GM11168 (cell line): ENCODE results near the gene GPR22.

Experiments
- in situ Hi-C: fragments of 300-500 bp; cut with MboI; formaldehyde crosslinking; loops from one replicate; pipeline ENCODE4 v1.12.0; 2022; ENCODE audit warnings: low sequenced_read_pairs; ENCODE audit not compliant: unreplicated experiment

Gene GPR22

DNA sequence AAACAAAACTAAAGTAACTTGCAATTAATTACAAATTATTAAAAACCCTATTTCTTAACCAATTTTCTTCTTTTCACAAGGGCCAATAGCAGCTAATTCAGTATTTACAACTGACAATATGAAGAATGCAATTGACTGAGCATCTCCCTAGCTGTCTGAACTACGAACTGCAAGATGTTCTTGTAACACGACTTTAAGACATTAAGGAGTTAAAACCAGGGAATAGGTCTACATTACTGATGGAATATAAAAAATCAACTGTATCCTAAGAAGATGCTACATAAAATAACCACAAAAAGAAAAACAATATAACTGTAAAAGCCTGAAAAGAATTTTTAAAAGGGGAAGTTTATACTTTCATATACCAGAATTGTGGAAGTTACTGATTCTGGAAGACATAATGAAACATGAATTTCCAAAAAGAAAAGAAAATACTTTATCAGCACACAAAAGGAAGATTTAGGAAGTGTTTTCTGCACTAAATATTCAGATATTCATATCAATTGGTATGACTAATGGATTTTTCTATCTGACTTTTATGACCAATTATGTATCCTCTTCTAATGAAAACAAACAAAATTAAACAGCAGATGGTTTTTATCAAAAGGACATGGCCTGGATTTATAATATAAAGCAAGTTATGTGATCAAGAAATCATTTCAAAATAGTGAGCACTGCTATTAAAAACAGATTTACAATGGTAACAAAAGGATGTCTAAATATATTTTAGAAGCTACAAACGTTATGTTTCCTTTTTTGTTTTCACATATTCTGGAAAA is 1.6 kb downstream of the GPR22 start:
- in situ Hi-C loops: loop anchor here (25.0 kb wide), 1 partner anchor 391 kb away; no protein-coding TSS in a partner anchor

DNA sequence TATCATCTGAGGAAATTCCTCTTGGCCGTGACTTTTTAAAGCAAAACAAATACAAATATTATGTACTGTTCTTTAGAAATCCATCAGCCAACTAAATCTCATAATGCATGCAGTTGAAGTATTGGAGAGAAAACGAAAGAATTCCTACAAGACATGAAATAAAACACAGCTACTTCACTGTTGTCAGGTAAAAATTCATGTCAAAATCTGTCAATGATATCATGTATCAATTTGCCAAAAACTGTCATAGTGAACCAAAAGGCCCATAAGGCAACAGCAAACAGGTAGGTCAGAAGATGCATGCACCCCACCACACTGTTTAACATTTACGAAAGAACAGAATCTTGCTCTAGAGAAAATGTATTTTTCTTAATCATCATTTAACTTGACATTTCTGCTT is 2.3 kb downstream of the GPR22 start:
- in situ Hi-C loops: loop anchor here (25.0 kb wide), 1 partner anchor 390 kb away; no protein-coding TSS in a partner anchor

DNA sequence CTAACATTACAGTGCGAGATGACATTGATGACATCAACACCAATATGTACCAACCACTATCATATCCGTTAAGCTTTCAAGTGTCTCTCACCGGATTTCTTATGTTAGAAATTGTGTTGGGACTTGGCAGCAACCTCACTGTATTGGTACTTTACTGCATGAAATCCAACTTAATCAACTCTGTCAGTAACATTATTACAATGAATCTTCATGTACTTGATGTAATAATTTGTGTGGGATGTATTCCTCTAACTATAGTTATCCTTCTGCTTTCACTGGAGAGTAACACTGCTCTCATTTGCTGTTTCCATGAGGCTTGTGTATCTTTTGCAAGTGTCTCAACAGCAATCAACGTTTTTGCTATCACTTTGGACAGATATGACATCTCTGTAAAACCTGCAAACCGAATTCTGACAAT is 4.3 kb downstream of the GPR22 start:
- in situ Hi-C loops: loop anchor here (25.0 kb wide), 1 partner anchor 388 kb away; no protein-coding TSS in a partner anchor

GRCh38 chr7:107479303-107479702 is 9.4 kb downstream of the GPR22 start:
- in situ Hi-C loops: no loop called here

DNA sequence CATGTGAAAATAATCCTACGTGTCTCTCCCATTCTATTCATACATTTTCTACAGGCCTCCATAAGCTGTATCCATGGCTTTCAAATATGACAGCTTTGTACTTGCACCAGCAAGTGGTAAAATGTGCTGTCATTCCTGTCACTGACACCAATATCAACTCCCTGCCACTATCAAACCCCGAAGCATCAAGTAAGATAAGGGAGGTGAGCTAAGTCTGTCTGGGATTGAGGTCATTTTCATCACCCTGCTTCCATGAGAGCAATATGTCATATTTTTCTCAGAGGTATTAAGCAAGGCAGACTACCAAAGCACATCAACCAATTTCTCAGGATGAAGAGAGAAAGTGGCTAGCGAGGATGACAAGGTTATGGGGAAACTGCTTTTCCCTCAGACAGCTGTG is 11.1 kb downstream of the GPR22 start:
- in situ Hi-C loops: no loop called here

- in situ Hi-C loops: no loop called here
Observed at GRCh38 chr7:107482571-107482970, 12.7 kb downstream of the GPR22 start.

- in situ Hi-C loops: no loop called here
Observed at GRCh38 chr7:107486041-107486440, 16.2 kb downstream of the GPR22 start.

- in situ Hi-C loops: no loop called here
Observed at GRCh38 chr7:107492875-107493274, 23.0 kb downstream of the GPR22 start.

GRCh38 chr7:107494315-107494751 is 24.5 kb downstream of the GPR22 start:
- in situ Hi-C loops: no loop called here

DNA sequence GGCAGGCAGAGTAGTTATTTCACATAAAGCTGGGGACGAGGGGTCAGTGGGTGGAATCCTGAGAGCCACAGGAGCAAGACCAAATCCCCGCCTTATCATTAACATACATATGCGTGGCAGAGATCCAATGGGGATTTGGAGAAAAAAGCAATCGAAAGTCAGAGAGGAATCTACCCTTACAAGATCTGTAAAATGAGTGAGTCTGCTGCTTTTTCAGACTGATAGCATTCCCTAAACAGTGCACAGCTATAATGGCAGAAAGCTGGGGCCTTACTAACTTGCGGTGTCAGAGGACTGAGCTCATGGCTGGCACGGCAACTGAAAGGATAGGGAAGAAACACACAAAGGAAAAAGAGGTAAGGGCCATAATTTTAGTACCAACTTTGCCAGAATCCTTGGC is 25.0 kb downstream of the GPR22 start:
- in situ Hi-C loops: no loop called here

DNA sequence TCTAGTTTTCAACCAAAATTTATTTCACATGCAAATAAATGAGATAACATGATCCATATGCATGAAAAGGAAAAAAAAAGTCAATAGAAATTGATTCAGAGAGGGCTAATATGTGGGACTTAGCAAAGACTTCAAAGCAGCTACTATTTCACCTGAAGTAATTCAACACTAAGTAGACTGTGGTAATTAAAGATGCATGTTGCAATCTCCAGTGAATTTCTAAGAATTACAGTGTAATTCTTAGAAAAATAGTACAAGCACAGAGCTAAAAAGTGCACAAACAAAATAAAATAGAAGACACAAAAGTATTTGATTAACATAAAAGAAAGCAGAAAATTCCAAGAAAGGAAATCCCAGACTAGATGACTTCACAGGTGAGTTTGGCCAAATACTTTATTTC is 25.7 kb downstream of the GPR22 start:
- in situ Hi-C loops: no loop called here

GRCh38 chr7:107499731-107500130 is 29.9 kb downstream of the GPR22 start:
- in situ Hi-C loops: no loop called here

GRCh38 chr7:107501593-107501992 is 31.7 kb downstream of the GPR22 start:
- in situ Hi-C loops: no loop called here

- in situ Hi-C loops: no loop called here
Observed at GRCh38 chr7:107502154-107502553, 32.3 kb downstream of the GPR22 start.

GRCh38 chr7:107502797-107503196 is 32.9 kb downstream of the GPR22 start:
- in situ Hi-C loops: no loop called here

DNA sequence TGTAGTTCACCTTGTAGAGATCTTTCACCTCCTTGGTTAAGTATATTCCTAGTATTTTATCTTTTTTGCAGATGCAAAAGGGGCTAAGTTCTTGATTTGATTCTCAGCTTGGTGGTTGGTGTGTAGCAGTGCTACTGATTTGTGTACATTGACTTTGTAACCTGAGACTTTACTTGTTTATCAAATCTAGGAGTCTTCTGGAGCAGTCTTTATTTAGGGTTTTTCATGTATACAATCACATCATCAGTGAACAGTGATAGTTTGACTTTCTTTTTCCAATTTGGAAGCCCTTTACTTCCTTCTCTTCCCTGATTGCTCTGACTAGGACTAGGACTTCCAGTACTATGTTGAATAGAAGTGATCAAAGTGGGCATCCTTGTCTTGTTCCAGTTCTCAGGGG is 33.8 kb downstream of the GPR22 start:
- in situ Hi-C loops: no loop called here

DNA sequence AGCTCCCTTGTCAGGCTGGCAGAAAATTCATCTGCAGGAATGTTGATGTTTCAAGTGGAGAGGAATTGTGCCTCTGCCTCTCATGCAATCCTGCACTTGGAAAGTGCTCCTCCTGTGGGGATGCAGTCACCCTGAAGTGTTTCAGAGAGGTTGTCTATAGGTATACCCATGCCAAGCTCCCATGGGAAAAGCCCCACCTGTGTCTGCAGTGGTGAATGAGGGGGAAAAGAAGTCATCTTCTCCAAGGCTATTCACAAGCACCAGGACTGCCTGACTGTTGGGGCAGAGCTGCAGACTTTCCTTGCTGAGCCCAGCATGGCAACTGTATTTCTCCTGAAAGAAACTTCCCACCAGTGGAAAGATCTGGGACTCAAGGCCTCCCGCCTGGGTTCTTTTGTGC is 35.5 kb downstream of the GPR22 start:
- in situ Hi-C loops: no loop called here

GRCh38 chr7:107505997-107506673 is 36.3 kb downstream of the GPR22 start:
- in situ Hi-C loops: no loop called here

GRCh38 chr7:107506674-107507339 is 37.0 kb downstream of the GPR22 start:
- in situ Hi-C loops: no loop called here
